HepG2 (cell line): ENCODE measurements around the gene TRMT2A. TPM values are rescaled to one million over a fixed set of nuclear protein-coding genes. Genes with fewer than 3 reads are reported as not detected.

Experiments used
- ATAC-seq: fragments of 200-7000 bp; cut with Tn5 transposase; 3 replicates; pipeline ENCODE4 v1.9.1; 2020; ENCODE audit warnings: mild to moderate bottlenecking, moderate library complexity
- BruUV-seq: library from RNA; stranded (reverse); fragments of 400-500 nt; replicated peaks from 2 replicates; lab custom pipeline; 2021; lab: Mats Ljungman, UMichigan
- CTCF ChIA-PET: fragments of 300-600 bp; formaldehyde crosslinking; extraction: SDS; loops from one replicate; lab custom pipeline; 2021; ENCODE audit warnings: low total read pairs, inconsistent platforms, low intra/inter-chr PET ratio; lab: Yijun Ruan, JAX
- POLR2A ChIA-PET: fragments of 350-600 bp; sonication (Branson Sonifier 250); formaldehyde crosslinking; loops from one replicate; lab custom pipeline; 2020; ENCODE audit warnings: antibody characterized with exemption, inconsistent platforms; lab: Yijun Ruan, JAX
- DNase-seq: peaks from one replicate; pipeline ENCODE4 v3.0.0-alpha.2; 2015; ENCODE audit warnings: low spot score
- FAIRE-seq: peaks from 3 replicates; lab custom pipeline; 2011; peaks lifted over from hg19 to GRCh38; lab: Jason Lieb, UNC
- H2AFZ ChIP-seq: one replicate; pipeline ENCODE4 v1.6.1; 2011; ENCODE audit warnings: low read length, inconsistent platforms
- H3K27ac ChIP-seq: fragments of 300-600 bp; 3 replicates; pipeline ENCODE4 v1.8.0; 2011; ENCODE audit warnings: mixed run types, mild to moderate bottlenecking, mixed read lengths, low read length, inconsistent platforms; ENCODE audit not compliant: insufficient read depth; ENCODE audit errors: extremely low read length
- H3K27me3 ChIP-seq, 2 experiments: fragments of 200-600 bp in 1 of 2; 2 replicates in 1 of 2; 3 replicates in 1 of 2; pipeline versions ENCODE4 v1.6.0 to v1.8.0; 2011; ENCODE audit warnings: low read length in 2 of 2, mild to moderate bottlenecking in 2 of 2, moderate library complexity in 2 of 2, inconsistent platforms in 1 of 2; ENCODE audit not compliant: insufficient read depth in 2 of 2, control insufficient read depth in 1 of 2
- H3K36me3 ChIP-seq, 2 experiments: fragments of 200-600 bp in 1 of 2; replicated peaks in 1 of 2; 2 replicates in 1 of 2; 3 replicates in 1 of 2; pipeline versions ENCODE4 v1.5.1 to v1.8.0; 2011; ENCODE audit warnings: low read length in 2 of 2, inconsistent platforms in 1 of 2; ENCODE audit not compliant: insufficient read depth in 2 of 2, control insufficient read depth in 1 of 2
- H3K4me1 ChIP-seq: 2 replicates; pipeline ENCODE4 v1.5.1; 2012; ENCODE audit warnings: low read length, inconsistent platforms; ENCODE audit not compliant: insufficient read depth
- H3K4me2 ChIP-seq: 2 replicates; pipeline ENCODE4 v1.6.0; 2011; ENCODE audit warnings: low read depth, low read length, inconsistent platforms
- H3K4me3 ChIP-seq, 3 experiments: fragments of 200-600 bp in 1 of 3; sonication (generic), shearing (Covaris generic) in 1 of 3; replicated peaks in 1 of 3; 2 replicates each; pipeline ENCODE4 v1.5.1; 2011 to 2016; ENCODE audit warnings: low read length in 3 of 3, inconsistent platforms in 2 of 3, low read depth in 2 of 3, mild to moderate bottlenecking in 2 of 3, control low read depth in 1 of 3, mixed read lengths in 1 of 3; ENCODE audit not compliant: insufficient read depth in 1 of 3
- H3K79me2 ChIP-seq: one replicate; pipeline ENCODE4 v1.6.1; 2011; ENCODE audit warnings: low read length, inconsistent platforms; ENCODE audit not compliant: insufficient read depth
- H3K9ac ChIP-seq: 2 replicates; pipeline ENCODE4 v1.6.0; 2011; ENCODE audit warnings: mild to moderate bottlenecking, low read depth, low read length, inconsistent platforms; ENCODE audit not compliant: insufficient read depth
- H3K9me3 ChIP-seq: 2 replicates; pipeline ENCODE4 v1.5.1; 2012; ENCODE audit warnings: mild to moderate bottlenecking, low read length
- H4K20me1 ChIP-seq: 2 replicates; pipeline ENCODE4 v1.6.0; 2011; ENCODE audit warnings: inconsistent platforms, mild to moderate bottlenecking, low read length, moderate library complexity; ENCODE audit not compliant: insufficient read depth
- THAP7 ChIP-seq: sonication (generic); formaldehyde crosslinking; IDR thresholded peaks from 2 replicates; pipeline ENCODE4 v1.8.1; 2023; ENCODE audit warnings: mild to moderate bottlenecking, missing genetic modification reagents
- ZNF550 ChIP-seq: sonication (generic); formaldehyde crosslinking; IDR thresholded peaks from 2 replicates; pipeline ENCODE4 v1.4.0; 2020; ENCODE audit warnings: mild to moderate bottlenecking, missing genetic modification reagents, borderline replicate concordance
- ZSCAN30 ChIP-seq: sonication (generic); formaldehyde crosslinking; IDR thresholded peaks from 2 replicates; pipeline ENCODE4 v1.5.0; 2020; ENCODE audit warnings: mild to moderate bottlenecking, missing genetic modification reagents
- WGBS: methylation state at CpG from one replicate; pipeline ENCODE4 v1.1.6; 2017; ENCODE audit warnings: low lambda C conversion rate; 5-methylcytosine and 5-hydroxymethylcytosine counted together
- in situ Hi-C: cut with HindIII; loops from 2 replicates; pipeline ENCODE4 v1.10.0; 2017; ENCODE audit warnings: low pct_unique_long_range_greater_than_20kb; ENCODE audit not compliant: extremely low pct_ligation_motif_present
- intact Hi-C: fragments of 100-400 bp; cut with micrococcal nuclease; formaldehyde crosslinking; loops from one replicate; pipeline ENCODE4 v1.10.0; 2022; ENCODE audit not compliant: unreplicated experiment
- polyA plus RNA-seq, 8 experiments: library from polyadenylated mRNA; depleted of rRNA in 3 of 8; stranded (reverse) in 7 of 8; unstranded in 1 of 8; fragments of >200 nt; fragmentation: Illumina TruSeq in 4 of 8; extraction: Trizol in 4 of 8; gene quantifications; 2 replicates each; pipeline versions ENCODE4 v1.2.1 to v1.2.3, GENCODE V29; 2011 to 2016; ENCODE audit warnings: low read depth in 4 of 8, missing spikeins in 1 of 8, mixed read lengths in 1 of 8; ENCODE audit not compliant: insufficient read depth in 1 of 8
- total RNA-seq, 5 experiments: library from RNA; depleted of rRNA; stranded (reverse); fragments of >200 nt; fragmentation: Illumina TruSeq; extraction: Trizol; gene quantifications; 2 replicates each; pipeline ENCODE4 v1.2.3, GENCODE V29; 2016; ENCODE audit warnings: low read depth in 1 of 5
- TF ChIP-seq, protein P1 (sequence below): sonication (generic); formaldehyde crosslinking; IDR thresholded peaks from 2 replicates; pipeline ENCODE4 v1.9.0; 2021; ENCODE audit warnings: missing genetic modification reagents, borderline replicate concordance

The TRMT2A gene
- total and polyA plus RNA-seq, 2 of the 13 experiments (the other 11 are each of a cell fraction or from before 2014, with no cell fraction given): 24.0 to 30.3 TPM

- no peak for TF ChIP-seq THAP7 (CRISPR knock-in tag)
Measured at GRCh38 chr22:20086763-20087162, 30.3 kb downstream of the TRMT2A start (continued).

DNA sequence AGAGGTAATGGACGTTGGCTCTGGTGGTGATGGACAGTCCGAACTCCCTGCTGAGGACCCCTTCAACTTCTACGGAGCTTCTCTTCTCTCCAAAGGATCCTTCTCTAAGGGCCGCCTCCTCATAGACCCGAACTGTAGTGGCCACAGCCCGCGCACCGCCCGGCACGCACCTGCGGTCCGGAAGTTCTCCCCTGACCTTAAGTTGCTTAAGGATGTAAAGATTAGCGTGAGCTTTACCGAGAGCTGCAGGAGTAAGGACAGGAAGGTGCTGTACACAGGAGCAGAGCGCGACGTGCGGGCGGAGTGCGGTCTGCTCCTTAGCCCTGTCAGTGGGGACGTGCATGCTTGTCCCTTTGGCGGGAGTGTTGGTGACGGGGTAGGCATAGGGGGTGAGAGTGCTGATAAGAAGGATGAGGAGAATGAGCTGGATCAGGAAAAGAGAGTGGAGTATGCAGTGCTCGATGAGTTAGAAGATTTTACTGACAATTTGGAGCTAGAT, 30.9 kb downstream of the TRMT2A start:
- H4K20me1 ChIP-seq: peaks cover 15% of the 10 kb centered on the region; the same call in 1 of the 2 replicates
- no peak for TF ChIP-seq ZSCAN30
- TF ChIP-seq, protein P1, sequence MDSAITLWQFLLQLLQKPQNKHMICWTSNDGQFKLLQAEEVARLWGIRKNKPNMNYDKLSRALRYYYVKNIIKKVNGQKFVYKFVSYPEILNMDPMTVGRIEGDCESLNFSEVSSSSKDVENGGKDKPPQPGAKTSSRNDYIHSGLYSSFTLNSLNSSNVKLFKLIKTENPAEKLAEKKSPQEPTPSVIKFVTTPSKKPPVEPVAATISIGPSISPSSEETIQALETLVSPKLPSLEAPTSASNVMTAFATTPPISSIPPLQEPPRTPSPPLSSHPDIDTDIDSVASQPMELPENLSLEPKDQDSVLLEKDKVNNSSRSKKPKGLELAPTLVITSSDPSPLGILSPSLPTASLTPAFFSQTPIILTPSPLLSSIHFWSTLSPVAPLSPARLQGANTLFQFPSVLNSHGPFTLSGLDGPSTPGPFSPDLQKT (CRISPR knock-in tag): no peak
- no peak overlapping the region for H3K4me3 ChIP-seq
- ChIA-PET CTCF (no interaction called here), POLR2A (interaction anchor here (0.7 kb wide), 1 partner anchor 31 kb away, joined by 3 read pairs; the partner anchor contains the start of gene TRMT2A)
- no peak overlapping the region for H3K4me2 ChIP-seq
- WGBS: 95% methylated on average over 24 of the region's 24 CpGs
- no peak overlapping the region for H3K27ac ChIP-seq
- H3K36me3 ChIP-seq: peaks cover 50 to 65% of the 10 kb centered on the region in 2 experiments
- H3K9me3 ChIP-seq: no peaks in the 10 kb centered on the region
- ATAC-seq (no peak), FAIRE-seq (no peak), DNase-seq (no peak)
- H3K9ac ChIP-seq: no peak overlapping the region
- H3K27me3 ChIP-seq: no peaks in the 10 kb centered on the region; a peak in 1 of 5 replicates
- H2AFZ ChIP-seq: no peak overlapping the region
- no TSS peak for BruUV-seq
- H3K79me2 ChIP-seq: peaks cover 57% of the 10 kb centered on the region
- intact Hi-C loops (no loop called here), in situ Hi-C loops (no loop called here)
- peaks cover 45% of the 10 kb centered on the region for H3K4me1 ChIP-seq

DNA sequence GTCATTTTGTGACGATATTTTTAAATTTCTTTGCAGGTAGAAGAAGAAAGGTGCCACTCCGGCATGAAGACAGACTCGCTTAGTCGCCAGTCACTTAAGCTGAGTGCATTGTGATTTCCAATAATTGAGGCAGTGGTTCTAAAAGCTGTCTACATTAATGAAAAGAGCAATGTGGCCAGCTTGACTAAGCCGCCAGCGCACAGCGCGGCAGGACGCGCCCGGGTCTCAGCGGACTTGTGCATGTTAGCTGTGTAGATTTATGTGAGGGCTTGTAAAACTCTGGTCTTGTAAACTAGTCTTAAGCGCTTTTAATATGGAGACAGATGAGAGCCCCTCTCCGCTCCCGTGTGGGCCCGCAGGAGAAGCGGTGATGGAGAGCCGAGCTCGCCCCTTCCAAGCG, 31.4 kb downstream of the TRMT2A start:
- no peak overlapping the region for H3K9ac ChIP-seq
- H3K4me1 ChIP-seq: peaks cover 47% of the 10 kb centered on the region
- H3K27ac ChIP-seq: peak overlapping the region; percentile 61
- no peak for TF ChIP-seq ZNF550
- TF ChIP-seq, all 625 proteins: peak for 0
- no TSS peak for BruUV-seq
- intact Hi-C loops: no loop called here
- H2AFZ ChIP-seq: no peak overlapping the region
- ATAC-seq (no peak), FAIRE-seq (no peak), DNase-seq (no peak)
- ChIA-PET CTCF (no interaction called here), POLR2A (no interaction called here)
- H3K79me2 ChIP-seq: peaks cover 62% of the 10 kb centered on the region
- no peaks in the 10 kb centered on the region for H3K9me3 ChIP-seq
- no peak overlapping the region for H3K4me2 ChIP-seq
- in situ Hi-C loops: no loop called here
- no peak overlapping the region for H3K4me3 ChIP-seq
- H3K36me3 ChIP-seq: peaks cover 47 to 60% of the 10 kb centered on the region in 2 experiments
- H4K20me1 ChIP-seq: peaks cover 15% of the 10 kb centered on the region; the same call in 1 of the 2 replicates
- H3K27me3 ChIP-seq: no peaks in the 10 kb centered on the region; a peak in 1 of 5 replicates
- WGBS: over 99% methylated on average over 12 of the region's 20 CpGs
